SK-N-MC (cell line): ENCODE measurements around the gene ACSM6.
"Not testable (repeated sequence)": the region's sequence is repeated elsewhere in the genome, so short reads cannot be mapped to it uniquely, and the experiment has no call there.

Experiments used
- DNase-seq: peaks from one replicate; pipeline ENCODE4 v3.0.0-alpha.2; 2011; ENCODE audit warnings: low read depth, low spot score
- H3K27ac ChIP-seq: fragments of 200-600 bp; sonication (generic); 2 replicates; pipeline ENCODE4 v1.5.1; 2016; ENCODE audit warnings: mixed run types
- H3K36me3 ChIP-seq: fragments of 200-600 bp; sonication (generic); 2 replicates; pipeline ENCODE4 v1.6.1; 2017; ENCODE audit warnings: antibody characterized with exemption, low read length, mixed read lengths; ENCODE audit not compliant: insufficient read depth
- H3K4me3 ChIP-seq: fragments of 200-600 bp; sonication (generic); 2 replicates; pipeline ENCODE4 v1.5.1; 2016
- H3K9ac ChIP-seq: fragments of 200-600 bp; sonication (generic); 2 replicates; pipeline ENCODE4 v1.8.0; 2017; ENCODE audit warnings: mixed run types, mixed read lengths; ENCODE audit not compliant: insufficient read length
- H3K9me3 ChIP-seq: fragments of 200-600 bp; sonication (generic); 2 replicates; pipeline ENCODE4 v1.6.1; 2017; ENCODE audit warnings: low read depth, mild to moderate bottlenecking, antibody characterized with exemption, low read length, moderate library complexity, mixed read lengths
- EZH2 ChIP-seq: fragments of 200-600 bp; sonication (generic); IDR thresholded peaks from one replicate; pipeline ENCODE4 v1.6.1; 2017; ENCODE audit warnings: antibody characterized with exemption
- FOXP2 ChIP-seq: optimal IDR thresholded peaks from 2 replicates; pipeline ENCODE3; 2011; ENCODE audit warnings: mild to moderate bottlenecking, moderate library complexity; ENCODE audit not compliant: insufficient read depth; ENCODE audit errors: extremely low read length, control extremely low read depth
- POLR2AphosphoS5 ChIP-seq: IDR thresholded peaks from 2 replicates; pipeline ENCODE4 v1.6.1; 2012; ENCODE audit warnings: mild to moderate bottlenecking, low read depth, low read length, borderline replicate concordance

ACSM6 gene

GRCh38 chr10:95181726-95182125, 12.3 kb upstream of the ACSM6 start:
- H3K27ac ChIP-seq, result no peak overlapping the region
- DNase-seq, result no peak
- no peak overlapping the region for H3K9ac ChIP-seq
- no peaks in the 10 kb centered on the region for H3K36me3 ChIP-seq
- TF ChIP-seq EZH2 (no peak), POLR2AphosphoS5 (no peak), FOXP2 (no peak)
- H3K9me3 ChIP-seq, result no peaks in the 10 kb centered on the region
- no peak overlapping the region for H3K4me3 ChIP-seq

DNA sequence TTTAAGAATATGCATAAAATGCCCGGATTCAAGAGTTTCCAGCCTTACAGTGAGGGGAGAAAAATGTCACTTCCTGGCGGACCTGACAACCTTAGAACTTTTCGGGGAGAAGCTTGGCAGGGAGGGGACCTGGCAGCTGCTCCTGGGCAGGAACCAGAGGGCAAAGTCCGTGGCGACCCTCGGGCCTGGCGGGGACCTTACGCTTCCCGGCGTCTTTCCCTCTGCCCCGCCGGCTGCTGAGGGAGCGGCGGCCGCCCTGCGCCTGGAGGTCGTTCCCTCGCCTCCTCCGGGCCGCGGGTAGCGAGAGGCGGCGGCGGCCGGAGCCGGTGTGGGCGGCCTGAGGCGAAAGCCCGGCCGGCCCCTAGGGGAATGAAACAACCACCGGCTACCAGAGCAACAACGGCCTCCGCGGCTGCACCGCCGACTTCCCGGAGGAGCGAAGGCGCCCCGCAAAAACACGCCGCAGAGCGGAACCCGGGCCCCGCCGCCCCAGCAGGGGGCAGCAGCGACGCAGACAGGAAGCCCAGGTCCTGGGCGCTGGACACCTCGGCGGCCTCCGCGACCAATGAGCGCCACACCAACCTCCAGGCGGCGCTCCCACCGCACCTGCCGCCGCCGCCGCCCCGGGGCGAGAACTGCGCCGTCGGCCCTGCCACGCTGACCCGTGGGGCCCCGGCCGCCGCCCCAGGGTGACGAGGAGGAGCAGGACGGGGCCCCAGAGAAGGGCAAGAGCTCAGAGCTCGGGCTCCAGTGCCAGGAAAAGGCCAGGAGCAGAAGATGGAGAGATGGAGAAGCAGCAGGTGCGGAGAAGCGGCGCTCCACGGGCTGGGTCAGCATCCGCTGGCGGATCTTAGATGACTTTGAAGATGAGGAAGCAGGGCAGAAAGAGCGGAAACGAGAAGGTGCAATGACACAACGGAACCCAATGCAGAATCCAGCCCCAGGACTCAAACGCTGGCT, 10.5 kb upstream of the ACSM6 start:
- no peaks in the 10 kb centered on the region for H3K36me3 ChIP-seq
- no peak overlapping the region for H3K9ac ChIP-seq
- H3K27ac ChIP-seq, result no peak overlapping the region

DNA sequence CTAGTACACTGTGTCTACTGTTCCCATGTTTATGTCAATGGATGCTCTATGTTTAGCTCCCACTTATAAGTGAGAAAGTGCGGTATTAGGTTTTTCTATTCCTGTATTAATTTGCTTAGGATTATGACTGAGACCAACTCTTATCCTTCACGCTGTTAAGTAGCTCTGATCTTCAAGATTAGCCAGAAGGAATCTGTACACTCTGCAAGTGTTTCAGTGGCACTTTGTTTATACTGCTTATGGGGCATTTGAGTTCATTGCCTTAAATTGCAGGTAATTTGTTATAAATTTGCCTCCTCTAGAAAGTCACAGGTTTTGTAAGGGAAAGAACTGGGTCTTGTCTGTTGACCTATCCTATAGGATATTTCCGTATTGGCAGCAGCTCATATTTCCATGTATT, 6.4 kb upstream of the ACSM6 start:
- no peak for DNase-seq
- Histone ChIP-seq H3K9ac (no peak overlapping the region), H3K4me3 (no peak overlapping the region), H3K9me3 (no peaks in the 10 kb centered on the region), H3K27ac (no peak overlapping the region), H3K36me3 (no peaks in the 10 kb centered on the region)
- TF ChIP-seq FOXP2 (no peak), POLR2AphosphoS5 (no peak), EZH2 (no peak)

More for the DNA sequence above, 10.5 kb upstream of the ACSM6 start:
- Histone ChIP-seq H3K4me3 (peak overlapping the region; percentile 45), H3K9me3 (no peaks in the 10 kb centered on the region)
- TF ChIP-seq EZH2, result peak; percentile 82
- TF ChIP-seq FOXP2, result no peak
- DNase-seq, result no peak

DNA sequence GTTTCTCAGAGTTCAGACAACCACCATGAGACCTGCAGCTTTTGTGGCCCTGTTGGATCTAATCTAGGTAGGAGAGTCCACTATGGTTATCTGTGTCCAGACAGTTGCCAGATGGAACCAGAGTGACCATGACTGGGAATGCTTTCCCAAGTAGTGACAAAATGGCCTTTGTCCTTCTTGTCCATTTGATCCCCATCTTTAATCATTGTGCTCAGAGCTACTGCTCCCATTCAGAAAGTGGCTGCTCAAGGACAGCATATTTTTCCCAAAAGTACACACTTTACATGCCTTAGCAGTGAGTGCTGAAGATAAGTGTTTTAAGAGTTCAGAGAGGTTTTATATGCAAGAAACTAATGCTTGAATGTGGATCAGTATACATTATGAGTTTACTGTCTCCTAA, 5.4 kb upstream of the ACSM6 start:
- Histone ChIP-seq H3K9ac (no peak overlapping the region), H3K36me3 (no peaks in the 10 kb centered on the region), H3K4me3 (no peak overlapping the region), H3K9me3 (no peaks in the 10 kb centered on the region), H3K27ac (no peak overlapping the region)
- no peak for DNase-seq
- TF ChIP-seq EZH2, result no peak
- TF ChIP-seq POLR2AphosphoS5, result no peak

- DNase-seq, result no peak
- TF ChIP-seq EZH2 (no peak), POLR2AphosphoS5 (no peak), FOXP2 (no peak)
- no peak overlapping the region for H3K27ac ChIP-seq
- H3K4me3 ChIP-seq, result no peak overlapping the region
- H3K9ac ChIP-seq, result no peak overlapping the region
- no peaks in the 10 kb centered on the region for H3K36me3 ChIP-seq
- no peaks in the 10 kb centered on the region for H3K9me3 ChIP-seq
These were observed 2.0 kb downstream of the ACSM6 start for GRCh38 chr10:95196046-95196445.

DNA sequence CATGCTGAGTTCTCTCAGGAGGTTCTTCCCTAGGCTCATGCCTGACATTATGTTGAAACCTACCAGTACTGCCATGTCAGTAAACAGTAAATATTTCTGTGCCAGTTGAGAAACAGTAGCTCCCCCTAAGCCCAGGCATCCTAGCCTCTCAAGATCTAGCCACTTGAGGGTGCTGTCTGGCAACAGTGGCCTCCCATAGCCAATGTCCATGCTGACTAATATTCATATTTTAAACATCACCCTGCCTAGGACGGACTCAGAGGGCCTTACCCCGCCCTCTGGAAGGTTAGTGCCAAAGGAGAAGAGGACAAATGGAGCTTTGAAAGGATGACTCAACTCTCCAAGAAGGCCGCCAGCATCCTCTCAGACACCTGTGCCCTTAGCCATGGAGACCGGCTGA, 7.7 kb downstream of the ACSM6 start:
- no peaks in the 10 kb centered on the region for H3K9me3 ChIP-seq
- no peaks in the 10 kb centered on the region for H3K36me3 ChIP-seq
- no peak overlapping the region for H3K27ac ChIP-seq
- no peak for DNase-seq
- H3K9ac ChIP-seq, result no peak overlapping the region
- H3K4me3 ChIP-seq, result no peak overlapping the region
- no peak for TF ChIP-seq EZH2
- no peak for TF ChIP-seq FOXP2
- TF ChIP-seq POLR2AphosphoS5, result no peak

DNA sequence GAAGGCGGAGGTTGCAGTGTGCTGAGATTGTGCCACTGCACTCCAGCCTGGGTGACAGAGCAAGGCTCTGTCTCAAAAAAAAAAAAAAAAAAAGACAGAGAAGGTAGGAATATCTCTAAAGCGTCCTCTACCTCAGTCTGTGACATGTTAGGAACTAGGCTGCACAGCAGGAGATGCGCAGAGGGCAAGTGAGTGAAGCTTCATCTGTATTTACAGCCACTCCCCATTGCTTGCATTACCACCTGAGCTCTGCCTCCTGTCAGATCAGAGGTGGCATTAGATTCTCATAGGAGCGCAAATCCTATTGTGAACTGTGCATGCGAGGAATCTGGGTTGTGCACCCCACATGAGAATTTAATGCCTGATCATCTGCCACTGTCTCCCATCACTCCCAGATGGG, 8.8 kb downstream of the ACSM6 start:
- not testable (repeated sequence) for H3K4me3 ChIP-seq, DNase-seq, H3K9ac ChIP-seq, H3K27ac ChIP-seq, H3K9me3 ChIP-seq, H3K36me3 ChIP-seq

DNA sequence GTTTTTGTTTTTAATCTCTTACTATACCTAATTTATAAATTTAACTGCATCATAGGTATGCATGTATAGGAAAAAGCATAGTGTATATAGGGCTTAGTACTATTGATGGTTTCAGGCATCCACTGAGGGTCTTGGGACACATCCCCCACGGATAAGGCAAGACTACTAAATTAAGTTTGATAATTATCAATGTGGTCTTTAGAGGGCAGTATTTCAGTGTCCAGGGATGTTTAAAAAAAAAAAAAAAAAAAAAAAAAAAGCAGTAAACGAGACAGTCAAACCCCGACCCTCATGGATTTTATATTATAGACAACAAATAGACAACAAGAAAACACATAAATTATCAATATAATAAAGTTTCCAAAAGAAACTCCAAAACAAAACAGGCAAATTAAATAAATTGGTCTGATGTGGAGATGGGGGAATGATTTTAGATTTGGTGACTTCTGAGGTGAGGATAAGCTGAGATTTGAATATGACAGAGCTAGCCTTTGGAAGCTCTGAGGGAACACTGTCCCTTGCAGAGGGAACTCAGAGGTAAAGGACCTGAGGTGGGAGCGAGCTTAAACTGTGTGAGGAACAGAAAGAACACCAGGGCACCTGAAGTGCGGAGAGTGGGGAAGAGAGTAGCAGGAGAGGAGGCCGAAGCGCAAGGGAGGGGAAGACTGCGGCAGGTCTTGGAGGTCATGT, 14.8 kb downstream of the ACSM6 start:
- no peak for DNase-seq
- no peak overlapping the region for H3K9ac ChIP-seq
- no peak overlapping the region for H3K4me3 ChIP-seq
- H3K27ac ChIP-seq, result no peak overlapping the region
- TF ChIP-seq POLR2AphosphoS5 (no peak), FOXP2 (no peak), EZH2 (no peak)
- no peaks in the 10 kb centered on the region for H3K9me3 ChIP-seq
- no peaks in the 10 kb centered on the region for H3K36me3 ChIP-seq
